Measurements from ENCODE around the gene CHDH. TPM values are rescaled to one million over a fixed set of nuclear protein-coding genes. Genes with fewer than 3 reads are reported as not detected.
A peak's percentile ranks its signal among the peaks of the same experiment; 100 is the strongest.

Gene CHDH
- total RNA-seq, 1 donor from 2014 or later = 1.0 TPM

DNA sequence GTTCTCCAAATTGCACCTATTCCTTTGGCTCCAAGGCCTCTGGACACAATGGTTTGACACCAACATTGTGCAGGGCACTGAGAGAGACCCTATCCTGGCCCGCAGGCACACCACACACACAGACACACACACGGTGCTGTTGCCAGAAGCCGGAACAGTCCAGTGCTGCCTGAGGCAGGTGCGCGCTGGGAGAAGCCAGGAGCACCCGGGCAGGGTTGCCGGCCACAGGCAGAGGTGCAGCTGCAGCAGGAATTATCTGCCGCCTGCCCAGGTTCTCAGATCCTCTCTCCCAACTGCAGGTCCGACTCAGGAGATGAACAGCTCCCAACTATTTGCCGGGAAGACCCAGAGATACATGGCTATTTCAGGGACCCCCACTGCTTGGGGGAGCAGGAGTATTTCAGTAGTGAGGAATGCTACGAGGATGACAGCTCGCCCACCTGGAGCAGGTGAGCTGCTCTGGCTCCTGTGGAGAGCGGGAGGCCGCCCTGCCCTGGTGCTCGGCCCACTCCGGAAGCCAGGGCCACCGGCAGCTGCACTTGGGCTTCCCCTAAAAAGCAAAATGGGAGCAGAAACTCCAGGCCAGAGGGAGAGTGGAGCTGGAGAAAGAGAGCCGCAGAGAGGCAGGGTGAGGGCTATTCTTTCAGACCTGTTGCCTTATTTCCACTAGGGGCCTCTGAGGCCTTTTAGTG is 42.9 kb downstream of the CHDH start:
- Mint-ChIP-seq H3K36me3 (ENCODE audit: low read depth, unreplicated experiment) (peaks cover 55% of the 10 kb centered on the region), H3K27ac (ENCODE audit: unreplicated experiment) (no peak overlapping the region), H3K4me1 (ENCODE audit: unreplicated experiment) (no peaks in the 10 kb centered on the region), H3K27me3 (ENCODE audit: unreplicated experiment) (peaks cover 7% of the 10 kb centered on the region), H3K9me3 (ENCODE audit: unreplicated experiment) (no peaks in the 10 kb centered on the region), H3K4me3 (ENCODE audit: unreplicated experiment) (no peak overlapping the region)
- TF ChIP-seq, protein P1, sequence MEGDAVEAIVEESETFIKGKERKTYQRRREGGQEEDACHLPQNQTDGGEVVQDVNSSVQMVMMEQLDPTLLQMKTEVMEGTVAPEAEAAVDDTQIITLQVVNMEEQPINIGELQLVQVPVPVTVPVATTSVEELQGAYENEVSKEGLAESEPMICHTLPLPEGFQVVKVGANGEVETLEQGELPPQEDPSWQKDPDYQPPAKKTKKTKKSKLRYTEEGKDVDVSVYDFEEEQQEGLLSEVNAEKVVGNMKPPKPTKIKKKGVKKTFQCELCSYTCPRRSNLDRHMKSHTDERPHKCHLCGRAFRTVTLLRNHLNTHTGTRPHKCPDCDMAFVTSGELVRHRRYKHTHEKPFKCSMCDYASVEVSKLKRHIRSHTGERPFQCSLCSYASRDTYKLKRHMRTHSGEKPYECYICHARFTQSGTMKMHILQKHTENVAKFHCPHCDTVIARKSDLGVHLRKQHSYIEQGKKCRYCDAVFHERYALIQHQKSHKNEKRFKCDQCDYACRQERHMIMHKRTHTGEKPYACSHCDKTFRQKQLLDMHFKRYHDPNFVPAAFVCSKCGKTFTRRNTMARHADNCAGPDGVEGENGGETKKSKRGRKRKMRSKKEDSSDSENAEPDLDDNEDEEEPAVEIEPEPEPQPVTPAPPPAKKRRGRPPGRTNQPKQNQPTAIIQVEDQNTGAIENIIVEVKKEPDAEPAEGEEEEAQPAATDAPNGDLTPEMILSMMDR (IDR thresholded peaks at IDR 0.05; ENCODE audit: unreplicated experiment) = no peak
- DNase-seq (ENCODE audit: low spot score) = no peak

DNA sequence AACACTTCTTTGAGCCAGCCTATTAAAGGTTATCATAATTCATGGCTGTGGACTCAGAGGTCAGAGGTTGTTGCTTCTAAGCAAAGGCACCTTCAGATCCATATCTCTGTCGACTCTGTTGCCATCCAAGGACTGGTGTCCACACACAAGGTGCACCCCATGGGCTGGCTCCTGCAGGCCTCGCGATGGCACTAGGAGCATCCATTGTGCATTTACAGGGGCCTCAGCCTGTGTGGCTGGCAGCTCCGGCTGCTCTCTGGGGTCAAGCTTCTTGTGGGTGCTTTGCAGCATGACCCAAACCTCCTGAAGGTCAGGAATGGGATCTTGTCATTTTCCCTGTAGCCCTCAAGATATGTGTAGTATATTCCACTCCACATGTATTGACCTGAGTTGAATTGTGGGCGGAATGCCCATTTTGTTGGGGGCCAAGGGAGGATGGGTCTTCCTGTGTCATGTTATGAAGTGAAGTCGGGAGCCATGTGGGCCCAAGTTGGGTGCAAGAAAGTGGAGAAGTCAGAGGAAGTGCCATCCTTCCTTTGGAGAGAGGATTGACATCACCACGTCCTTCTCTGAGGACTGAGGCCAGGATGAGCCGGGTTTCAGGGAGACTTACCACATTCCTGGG is 43.9 kb downstream of the CHDH start:
- Mint-ChIP-seq H3K36me3 (ENCODE audit: low read depth, unreplicated experiment) (peaks cover 54% of the 10 kb centered on the region), H3K9me3 (ENCODE audit: unreplicated experiment) (no peaks in the 10 kb centered on the region)

DNA sequence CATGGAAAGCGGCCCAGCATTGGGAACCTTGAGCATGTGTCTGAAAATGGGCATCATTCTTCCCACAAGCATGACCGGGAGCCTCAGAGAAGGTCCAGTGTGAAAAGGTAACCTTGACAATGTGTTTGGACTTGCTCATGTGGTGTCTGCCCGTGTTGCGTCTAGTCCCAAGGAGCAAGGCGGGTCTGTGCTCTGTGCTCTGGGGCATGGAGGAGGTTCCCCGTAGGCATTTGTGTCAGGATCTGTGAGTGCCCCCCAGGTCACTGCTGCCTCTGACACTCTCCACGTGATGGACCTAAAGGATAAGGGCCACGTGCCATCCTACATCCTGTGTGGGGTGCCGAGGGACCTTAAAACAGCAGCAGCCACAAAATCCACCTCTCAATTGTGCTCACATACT is 44.9 kb downstream of the CHDH start:
- no peak overlapping the region for H3K4me3 Mint-ChIP-seq (ENCODE audit: unreplicated experiment)
- no peak for DNase-seq (ENCODE audit: low spot score)
- no peaks in the 10 kb centered on the region for H3K9me3 Mint-ChIP-seq (ENCODE audit: unreplicated experiment)
- no peaks in the 10 kb centered on the region for H3K4me1 Mint-ChIP-seq (ENCODE audit: unreplicated experiment)
- peaks cover 7% of the 10 kb centered on the region for H3K27me3 Mint-ChIP-seq (ENCODE audit: unreplicated experiment)
- H3K36me3 Mint-ChIP-seq (ENCODE audit: low read depth, unreplicated experiment) = peaks cover 48% of the 10 kb centered on the region
- TF ChIP-seq, protein P1 (IDR thresholded peaks at IDR 0.05; ENCODE audit: unreplicated experiment) = no peak
- H3K27ac Mint-ChIP-seq (ENCODE audit: unreplicated experiment) = no peak overlapping the region

More for the DNA sequence above, 43.9 kb downstream of the CHDH start:
- TF ChIP-seq, protein P1 (IDR thresholded peaks at IDR 0.05; ENCODE audit: unreplicated experiment) = no peak
- Mint-ChIP-seq H3K4me3 (ENCODE audit: unreplicated experiment) (no peak overlapping the region), H3K27ac (ENCODE audit: unreplicated experiment) (no peak overlapping the region), H3K4me1 (ENCODE audit: unreplicated experiment) (no peaks in the 10 kb centered on the region), H3K27me3 (ENCODE audit: unreplicated experiment) (peaks cover 7% of the 10 kb centered on the region)
- no peak for DNase-seq (ENCODE audit: low spot score)

DNA sequence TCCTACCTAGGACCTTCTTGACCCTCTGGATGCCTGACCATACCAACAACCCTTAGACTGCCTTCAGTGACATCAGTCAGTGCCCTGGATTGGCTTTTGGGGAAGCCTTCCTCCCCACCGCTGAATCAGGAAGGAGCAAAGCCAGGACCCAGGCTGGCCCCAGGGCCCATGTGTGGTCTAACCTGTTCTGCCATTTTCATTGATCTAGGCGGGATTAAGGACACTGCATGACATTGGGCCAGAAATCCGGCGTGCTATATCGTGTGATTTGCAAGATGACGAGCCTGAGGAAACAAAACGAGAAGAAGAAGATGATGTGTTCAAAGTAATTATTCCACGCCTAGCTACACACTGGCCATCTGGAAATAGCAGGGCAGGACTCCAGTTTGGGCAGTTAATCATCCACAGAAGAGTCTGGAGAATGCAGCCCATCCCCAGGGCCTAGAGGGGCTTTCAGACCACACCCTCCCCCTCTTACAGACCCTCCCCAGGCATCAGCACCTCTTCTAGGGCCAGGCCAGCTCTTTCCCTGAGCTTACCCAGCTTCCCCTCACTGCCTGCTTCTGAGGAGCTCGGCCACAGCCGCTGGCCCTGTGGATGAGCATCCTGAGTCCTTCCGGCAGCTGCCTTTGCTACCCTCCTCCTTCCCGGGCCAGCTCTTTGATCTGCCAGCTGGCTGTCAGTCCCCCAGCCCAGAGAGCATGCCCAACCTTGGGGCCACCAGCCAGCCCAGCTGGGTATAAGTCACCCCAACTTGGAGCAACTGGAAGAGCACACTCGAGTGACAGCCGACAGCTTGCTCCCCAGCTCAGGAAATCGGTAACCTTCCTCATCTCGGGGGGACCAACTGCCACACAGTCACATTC is 45.9 kb downstream of the CHDH start:
- peaks cover 9% of the 10 kb centered on the region for H3K27me3 Mint-ChIP-seq (ENCODE audit: unreplicated experiment)
- H3K36me3 Mint-ChIP-seq (ENCODE audit: low read depth, unreplicated experiment) = peaks cover 48% of the 10 kb centered on the region
- H3K4me1 Mint-ChIP-seq (ENCODE audit: unreplicated experiment) = no peaks in the 10 kb centered on the region
- TF ChIP-seq, protein P1 (IDR thresholded peaks at IDR 0.05; ENCODE audit: unreplicated experiment) = no peak
- H3K27ac Mint-ChIP-seq (ENCODE audit: unreplicated experiment) = no peak overlapping the region
- H3K4me3 Mint-ChIP-seq (ENCODE audit: unreplicated experiment) = peak overlapping the region; percentile 34
- no peaks in the 10 kb centered on the region for H3K9me3 Mint-ChIP-seq (ENCODE audit: unreplicated experiment)
- no peak for DNase-seq (ENCODE audit: low spot score)

All from endothelial cell (in vitro differentiated cells).